Common myeloid progenitor, CD34-positive (primary cell): ENCODE data around the gene DCAF5.
"Not testable (repeated sequence)": the region's sequence is repeated elsewhere in the genome, so short reads cannot be mapped to it uniquely, and the experiment has no call there.

Experiments
- CTCF ChIA-PET: fragments of 350-600 bp; sonication (Branson Sonifier 250); formaldehyde crosslinking; loops from one replicate; lab custom pipeline; 2021; ENCODE audit warnings: antibody characterized with exemption; lab: Charles Lee
- POLR2A ChIA-PET: fragments of 350-600 bp; sonication (Branson Sonifier 250); formaldehyde crosslinking; loops from one replicate; lab custom pipeline; 2021; ENCODE audit warnings: antibody characterized with exemption; lab: Charles Lee
- DNase-seq, 3 donors: peaks; one replicate each; pipeline versions ENCODE4 v3.0.0 to v3.0.0-alpha.2; 2013
- H3K27ac ChIP-seq, 2 experiments: 1 replicate in 1 of 2; 2 replicates in 1 of 2; pipeline ENCODE4 v1.7.0; 2013; ENCODE audit warnings: inconsistent platforms in 2 of 2, low read length in 2 of 2, mild to moderate bottlenecking in 2 of 2, low read depth in 1 of 2, moderate library complexity in 1 of 2; ENCODE audit not compliant: severe bottlenecking in 2 of 2, insufficient read depth in 1 of 2, poor library complexity in 1 of 2
- H3K27me3 ChIP-seq, 5 experiments: replicated peaks in 2 of 5; 1 replicate in 3 of 5; 2 replicates in 2 of 5; pipeline versions ENCODE4 v1.6.1 to v1.7.0; 2013; ENCODE audit warnings: low read length in 4 of 5, mild to moderate bottlenecking in 2 of 5, moderate library complexity in 2 of 5, inconsistent platforms in 1 of 5; ENCODE audit not compliant: insufficient read depth in 5 of 5, control insufficient read depth in 4 of 5
- H3K36me3 ChIP-seq, 4 experiments: 1 replicate in 2 of 4; 2 replicates in 2 of 4; pipeline versions ENCODE4 v1.6.1 to v1.7.0; 2013; ENCODE audit warnings: low read length in 3 of 4, control low read depth in 1 of 4, mild to moderate bottlenecking in 1 of 4; ENCODE audit not compliant: control insufficient read depth in 4 of 4, insufficient read depth in 4 of 4
- H3K4me1 ChIP-seq, 4 experiments: 1 replicate in 3 of 4; 2 replicates in 1 of 4; pipeline versions ENCODE4 v1.6.1 to v1.7.1; 2013; ENCODE audit warnings: low read length in 3 of 4, mild to moderate bottlenecking in 3 of 4, control low read depth in 1 of 4, inconsistent platforms in 1 of 4, moderate library complexity in 1 of 4; ENCODE audit not compliant: control insufficient read depth in 4 of 4, insufficient read depth in 4 of 4; ENCODE audit errors: control extremely low read depth in 1 of 4
- H3K4me3 ChIP-seq, 7 experiments: 1 replicate in 4 of 7; 2 replicates in 3 of 7; pipeline versions ENCODE4 v1.5.1 to v1.7.0; 2013; ENCODE audit warnings: mild to moderate bottlenecking in 7 of 7, low read length in 6 of 7, moderate library complexity in 6 of 7, inconsistent platforms in 2 of 7, low read depth in 2 of 7, control low read depth in 1 of 7; ENCODE audit not compliant: insufficient read depth in 4 of 7, control insufficient read depth in 1 of 7; ENCODE audit errors: extremely low read depth in 1 of 7
- H3K9me3 ChIP-seq, 5 experiments: 1 replicate in 4 of 5; 2 replicates in 1 of 5; pipeline versions ENCODE4 v1.6.1 to v1.7.1; 2013; ENCODE audit warnings: low read length in 4 of 5, mild to moderate bottlenecking in 2 of 5, inconsistent platforms in 1 of 5, low read depth in 1 of 5, moderate library complexity in 1 of 5; ENCODE audit not compliant: control insufficient read depth in 4 of 5, insufficient read depth in 2 of 5; ENCODE audit errors: control extremely low read depth in 1 of 5
- WGBS: methylation state at CpG from one replicate; pipeline ENCODE4 v1.1.5; 2013; ENCODE audit not compliant: insufficient coverage; 5-methylcytosine and 5-hydroxymethylcytosine counted together

DCAF5 gene

GRCh38 chr14:69181491-69181890 lies 28.6 kb upstream of the DCAF5 start:
- Histone ChIP-seq H3K27ac (no peak overlapping the region), H3K36me3 (no peaks in the 10 kb centered on the region), H3K9me3 (no peaks in the 10 kb centered on the region), H3K27me3 (no peaks in the 10 kb centered on the region), H3K4me3 (no peak overlapping the region), H3K4me1 (peaks cover 0 to 5% (median 0%) of the 10 kb centered on the region in 4 experiments)
- CTCF ChIA-PET: interaction anchor here (1.3 to 1.6 kb wide), 2 partner anchors 10 to 31 kb away, joined by 3 to 6 read pairs; partner anchors contain the start of gene EXD2
- POLR2A ChIA-PET: no interaction called here
- DNase-seq: no peak

- Histone ChIP-seq H3K27me3 (no peaks in the 10 kb centered on the region), H3K36me3 (no peaks in the 10 kb centered on the region), H3K27ac (no peak overlapping the region), H3K4me3 (no peak overlapping the region), H3K4me1 (no peaks in the 10 kb centered on the region), H3K9me3 (no peaks in the 10 kb centered on the region)
- ChIA-PET POLR2A (no interaction called here), CTCF (no interaction called here)
- DNase-seq: no peak
Measured at GRCh38 chr14:69175130-69175529, 22.2 kb upstream of the DCAF5 start.

- Histone ChIP-seq H3K27me3 (no peaks in the 10 kb centered on the region), H3K4me3 (no peak overlapping the region), H3K4me1 (no peaks in the 10 kb centered on the region), H3K36me3 (no peaks in the 10 kb centered on the region), H3K27ac (no peak overlapping the region), H3K9me3 (no peaks in the 10 kb centered on the region)
- no CpG with 5 or more reads among the region's 2 CpGs for WGBS
- no peak for DNase-seq
- CTCF ChIA-PET: interaction anchor here (1.5 kb wide), 1 partner anchor 14 kb away, joined by 3 read pairs; no protein-coding TSS in a partner anchor
- POLR2A ChIA-PET: no interaction called here
Measured at GRCh38 chr14:69171569-69171968, 18.6 kb upstream of the DCAF5 start.

- peak in 2 of 3 donors; percentile 15 to 37 for DNase-seq
- no peaks in the 10 kb centered on the region for H3K9me3 ChIP-seq
- ChIA-PET POLR2A (no interaction called here), CTCF (interaction anchor here (1.4 kb wide), 1 partner anchor 20 kb away, joined by 3 read pairs; no protein-coding TSS in a partner anchor)
- H3K4me1 ChIP-seq: no peaks in the 10 kb centered on the region
- no peaks in the 10 kb centered on the region for H3K27me3 ChIP-seq
- H3K4me3 ChIP-seq: no peak overlapping the region
- H3K27ac ChIP-seq: no peak overlapping the region
- 100% methylated on average over 1 of the region's 1 CpG for WGBS
- no peaks in the 10 kb centered on the region for H3K36me3 ChIP-seq
Measured at GRCh38 chr14:69170839-69171238, 17.9 kb upstream of the DCAF5 start.

- DNase-seq, H3K36me3 ChIP-seq, H3K27me3 ChIP-seq, H3K4me3 ChIP-seq, POLR2A ChIA-PET, H3K4me1 ChIP-seq, H3K27ac ChIP-seq: not testable (repeated sequence)
- peaks cover 0 to 13% (median 2%) of the 10 kb centered on the region in 5 experiments for H3K9me3 ChIP-seq
- WGBS: 90% methylated on average over 2 of the region's 2 CpGs
- CTCF ChIA-PET: interaction anchor here (0.8 kb wide), 1 partner anchor 21 kb away, joined by 3 read pairs; no protein-coding TSS in a partner anchor
Measured at GRCh38 chr14:69165787-69166186, 12.9 kb upstream of the DCAF5 start.

- WGBS: no CpG with 5 or more reads among the region's 1 CpG
- no peaks in the 10 kb centered on the region for H3K36me3 ChIP-seq
- ChIA-PET POLR2A (no interaction called here), CTCF (no interaction called here)
- no peak overlapping the region for H3K27ac ChIP-seq
- H3K27me3 ChIP-seq: no peaks in the 10 kb centered on the region
- no peak for DNase-seq
- H3K4me1 ChIP-seq: no peaks in the 10 kb centered on the region
- peaks cover 0 to 13% (median 2%) of the 10 kb centered on the region in 5 experiments for H3K9me3 ChIP-seq
- no peak overlapping the region for H3K4me3 ChIP-seq
Measured at GRCh38 chr14:69161590-69161989, 8.7 kb upstream of the DCAF5 start.

- H3K27ac ChIP-seq: no peak overlapping the region
- POLR2A ChIA-PET: interaction anchor here (0.7 kb wide), 1 partner anchor 52 kb away, joined by 3 read pairs; no protein-coding TSS in a partner anchor
- no peak overlapping the region for H3K4me3 ChIP-seq
- peaks cover 0 to 12% (median 11%) of the 10 kb centered on the region in 4 experiments for H3K4me1 ChIP-seq
- CTCF ChIA-PET: interaction anchor here (1.5 kb wide), 1 partner anchor 31 kb away, joined by 3 read pairs; no protein-coding TSS in a partner anchor
- DNase-seq: no peak
- H3K36me3 ChIP-seq: no peaks in the 10 kb centered on the region
- H3K9me3 ChIP-seq: no peaks in the 10 kb centered on the region
- H3K27me3 ChIP-seq: peaks cover 0 to 3% (median 0%) of the 10 kb centered on the region in 5 experiments
Measured at GRCh38 chr14:69156224-69156623, 3.3 kb upstream of the DCAF5 start.
